HG03575 (cell line): ENCODE results near the gene MRPS30.
"Not testable (repeated sequence)": the region's sequence is repeated elsewhere in the genome, so short reads cannot be mapped to it uniquely, and the experiment has no call there.

Source experiments
- ATAC-seq: cut with Tn5 transposase; IDR thresholded peaks from one replicate; pipeline ENCODE4 v1.9.1; 2021; ENCODE audit not compliant: unreplicated experiment, insufficient number of reproducible peaks, low FRiP score; ENCODE audit errors: extremely low read depth

Gene MRPS30

GRCh38 chr5:44809215-44809955 is 638 bp downstream of the MRPS30 start:
- no peak for ATAC-seq

DNA sequence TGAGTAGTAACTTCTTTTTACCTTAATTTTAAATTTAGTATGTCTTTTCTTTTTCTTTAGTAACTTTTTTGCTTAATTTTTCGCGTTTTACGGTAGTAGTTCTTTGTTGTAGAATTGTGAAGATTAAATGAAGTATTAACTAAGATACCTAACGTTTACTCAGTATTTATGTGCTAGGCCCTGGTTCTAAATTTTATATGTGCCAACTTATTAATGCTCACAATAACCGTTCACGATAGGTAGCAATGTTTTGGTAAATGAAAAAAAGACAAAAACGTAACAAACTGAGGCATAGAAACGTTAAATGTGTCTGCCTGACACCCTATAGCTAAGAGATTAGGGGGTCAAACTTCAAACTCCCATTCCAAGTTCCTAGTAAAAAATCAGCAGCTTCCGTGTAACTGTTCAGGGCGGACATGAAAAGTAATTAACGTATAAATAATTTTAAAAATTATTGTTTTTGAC is 1.2 kb downstream of the MRPS30 start:
- no peak for ATAC-seq

GRCh38 chr5:44814761-44815160 is 6.0 kb downstream of the MRPS30 start:
- ATAC-seq, result no peak

GRCh38 chr5:44821164-44821563 is 12.4 kb downstream of the MRPS30 start:
- ATAC-seq, result no peak

DNA sequence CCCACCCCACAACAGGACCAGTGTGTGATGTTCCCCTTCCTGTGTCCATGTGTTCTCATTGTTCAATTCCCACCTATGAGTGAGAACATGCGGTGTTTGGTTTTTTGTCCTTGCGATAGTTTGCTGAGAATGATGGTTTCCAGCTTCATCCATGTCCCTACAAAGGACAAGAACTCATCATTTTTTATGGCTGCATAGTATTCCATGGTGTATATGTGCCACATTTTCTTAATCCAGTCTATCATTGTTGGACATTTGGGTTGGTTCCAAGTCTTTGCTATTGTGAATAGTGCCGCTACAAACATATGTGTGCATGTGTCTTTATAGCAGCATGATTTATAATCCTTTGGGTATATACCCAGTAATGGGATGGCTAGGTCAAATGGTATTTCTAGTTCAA is 15.9 kb downstream of the MRPS30 start:
- not testable (repeated sequence) for ATAC-seq

DNA sequence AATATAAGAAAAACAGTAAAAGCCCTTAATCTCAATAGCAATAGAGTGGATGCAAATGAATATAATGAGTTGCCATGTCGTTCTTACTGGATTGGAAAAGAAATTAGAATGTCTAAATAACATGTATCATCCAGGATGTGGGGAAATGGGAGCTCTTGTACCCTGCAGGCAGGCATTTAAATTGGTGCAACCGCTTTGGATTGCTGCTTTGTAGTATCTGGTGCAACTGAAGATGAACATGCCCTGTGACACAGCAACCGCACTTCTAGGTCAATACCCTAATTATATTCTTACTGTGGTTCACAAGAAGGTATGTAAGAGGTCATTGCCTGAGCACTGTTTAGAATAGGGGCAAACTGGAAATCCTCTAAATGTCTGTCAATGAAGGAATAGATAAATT is 18.9 kb downstream of the MRPS30 start:
- ATAC-seq, result no peak

- ATAC-seq, result no peak
These were observed 20.0 kb downstream of the MRPS30 start for GRCh38 chr5:44828719-44829118.

DNA sequence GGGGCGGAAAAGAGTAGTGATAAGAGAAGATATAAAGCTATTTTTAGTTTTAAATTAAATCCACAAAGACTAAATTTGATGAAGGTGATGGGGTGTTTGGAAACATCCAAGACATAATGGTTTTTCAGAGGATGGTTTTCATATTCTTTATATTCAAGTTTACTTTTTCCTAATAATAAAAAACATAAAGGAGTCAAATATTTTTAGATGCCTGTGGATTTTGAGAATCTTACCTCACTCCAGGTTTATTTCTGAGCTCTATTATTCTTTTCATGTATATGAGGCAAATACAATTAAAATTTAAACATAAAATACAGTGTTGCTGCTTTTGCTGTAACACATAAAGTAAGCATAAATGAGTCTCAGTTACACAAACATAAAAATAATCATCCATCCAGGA is 22.2 kb downstream of the MRPS30 start:
- ATAC-seq, result no peak

DNA sequence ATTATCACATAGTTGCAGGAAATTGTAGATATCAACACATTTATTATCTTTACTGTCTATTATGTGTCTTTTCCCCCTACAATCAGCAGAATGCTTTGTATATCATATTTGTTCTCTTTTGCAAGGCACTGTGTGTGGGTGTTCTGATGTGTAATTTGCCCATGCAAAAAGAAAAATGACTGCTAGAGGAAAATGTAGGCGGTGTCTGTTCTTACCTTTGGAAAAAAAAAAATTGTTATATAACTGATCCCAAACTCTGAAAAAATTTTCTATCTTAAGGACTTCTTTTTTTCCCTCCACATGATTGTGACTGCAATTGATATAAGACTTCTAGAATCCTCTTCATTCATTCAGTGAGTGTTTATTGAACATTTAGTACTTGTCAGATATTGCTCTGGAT is 24.5 kb downstream of the MRPS30 start:
- no peak for ATAC-seq

DNA sequence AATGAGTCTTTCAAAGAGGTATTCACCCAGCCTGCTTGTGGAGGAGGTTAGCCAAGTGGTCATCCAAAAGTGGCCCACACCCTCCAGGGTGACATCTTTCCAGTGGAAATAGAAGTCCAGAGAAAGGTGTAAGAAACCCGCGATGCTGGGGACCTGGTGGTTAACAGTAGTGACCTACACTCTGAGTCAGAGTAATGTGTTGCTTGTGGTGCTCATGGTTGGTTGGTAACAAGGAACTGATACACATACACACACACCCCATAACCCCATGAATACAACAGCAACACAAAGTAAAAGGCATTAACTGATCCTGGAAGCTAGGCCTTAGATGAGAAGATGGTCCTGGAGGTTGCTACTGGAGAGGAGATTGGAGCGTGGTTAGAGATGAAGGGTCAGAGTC is 26.9 kb downstream of the MRPS30 start:
- ATAC-seq, result no peak

DNA sequence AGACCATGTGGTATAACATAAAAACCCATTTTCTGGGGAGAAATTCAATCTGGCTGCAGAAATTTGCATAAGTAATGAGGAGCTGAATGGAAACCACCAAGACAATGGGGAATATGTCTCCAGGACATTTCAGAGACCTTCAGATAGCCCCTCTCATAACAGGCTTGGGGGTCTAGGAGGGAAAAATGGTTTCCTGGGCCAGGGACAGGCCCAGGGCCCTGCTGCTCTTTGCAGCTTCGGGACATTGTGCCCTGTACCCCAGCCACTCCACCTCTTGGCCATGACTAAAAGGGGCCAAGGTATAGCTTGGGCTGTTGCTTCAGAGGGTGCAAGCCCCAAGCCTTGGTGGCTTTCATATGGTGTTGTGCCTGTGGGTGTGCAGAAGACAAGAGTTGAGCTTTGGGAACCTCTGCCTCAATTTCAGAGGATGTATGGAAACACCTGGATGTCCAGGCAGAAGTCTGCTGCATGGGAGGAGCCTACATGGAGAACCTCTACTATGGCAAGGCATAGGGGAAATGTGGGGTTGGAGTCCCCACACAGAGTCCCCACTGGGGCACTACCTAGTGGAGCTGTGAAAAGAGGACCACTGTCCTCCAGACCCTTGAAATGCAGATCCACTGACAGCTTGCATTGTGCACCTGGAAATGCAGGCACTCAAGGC is 30.4 kb downstream of the MRPS30 start:
- no peak for ATAC-seq

- ATAC-seq, result no peak
These were observed 33.9 kb downstream of the MRPS30 start for GRCh38 chr5:44842496-44843282.

- no peak for ATAC-seq
These were observed 36.0 kb downstream of the MRPS30 start for GRCh38 chr5:44844744-44845143.

- no peak for ATAC-seq
These were observed 37.0 kb downstream of the MRPS30 start for GRCh38 chr5:44845777-44846176.

DNA sequence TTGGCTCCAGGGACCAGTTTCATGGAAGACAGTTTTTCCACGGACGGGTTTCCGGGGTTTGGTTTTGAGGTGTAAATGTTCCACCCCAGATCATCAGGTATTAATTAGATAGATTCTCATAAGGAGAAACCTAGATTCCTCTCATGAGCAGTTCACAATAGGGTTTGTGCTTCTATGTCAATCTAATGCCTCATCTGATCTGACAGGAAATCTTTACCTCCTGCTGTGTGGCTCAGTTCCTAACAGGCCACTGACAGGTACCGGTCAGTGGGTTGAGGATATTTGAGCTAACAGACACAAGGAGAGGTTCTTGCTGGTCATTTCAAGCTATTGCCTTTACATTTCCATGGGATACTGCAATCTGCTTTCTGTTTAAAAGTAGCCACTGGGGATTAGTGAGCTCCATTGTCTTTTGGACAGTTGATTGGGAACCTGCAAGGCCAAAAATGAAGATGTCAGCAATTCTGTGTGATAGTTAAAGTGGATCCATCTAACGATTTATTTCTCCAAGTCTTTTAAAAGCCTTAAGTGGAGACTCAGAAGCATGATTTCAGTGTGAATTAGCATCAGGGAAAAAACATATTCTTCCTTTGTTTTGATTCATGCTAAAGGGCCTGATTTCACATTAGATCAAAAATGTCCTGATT is 38.6 kb downstream of the MRPS30 start:
- no peak for ATAC-seq

GRCh38 chr5:44860267-44860666 is 51.5 kb downstream of the MRPS30 start:
- ATAC-seq, result no peak

DNA sequence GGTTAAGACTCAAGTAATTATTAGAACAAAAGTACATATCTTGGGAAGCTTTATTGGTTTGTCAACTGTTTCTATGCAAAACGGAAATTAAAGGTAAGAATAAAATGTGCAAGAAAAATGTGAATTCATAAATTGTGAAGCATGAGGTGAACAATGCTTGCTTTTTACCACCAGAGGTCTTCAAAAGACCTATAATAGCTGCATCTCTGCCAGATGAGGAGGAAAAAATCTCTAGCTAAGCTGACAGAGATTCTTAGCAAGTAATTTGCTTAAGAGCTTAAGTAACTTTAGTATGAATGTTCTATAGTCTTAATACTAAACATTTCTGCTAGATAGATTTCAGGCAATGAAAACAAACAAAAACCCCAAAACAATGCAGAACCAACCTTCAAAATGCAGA is 54.1 kb downstream of the MRPS30 start:
- ATAC-seq, result no peak
